Activated effector memory CD4-positive, alpha-beta T cell treated with anti-CD3 and anti-CD28 coated beads, Interleukin-2, amount 50 U/mL, for 16 hours (primary cell): ENCODE measurements around the gene CCN5.
"Not testable (repeated sequence)": the region's sequence is repeated elsewhere in the genome, so short reads cannot be mapped to it uniquely, and the experiment has no call there.

Source experiments
- DNase-seq: peaks from one replicate; pipeline ENCODE4 v3.0.0-alpha.2; 2020

CCN5 gene

GRCh38 chr20:44762466-44763140 is 47.4 kb downstream of the CCN5 start:
- DNase-seq: no peak

- not testable (repeated sequence) for DNase-seq
Observed at GRCh38 chr20:44763798-44764197, 48.6 kb downstream of the CCN5 start.

- DNase-seq: no peak
Observed at GRCh38 chr20:44765091-44765490, 49.9 kb downstream of the CCN5 start.

DNA sequence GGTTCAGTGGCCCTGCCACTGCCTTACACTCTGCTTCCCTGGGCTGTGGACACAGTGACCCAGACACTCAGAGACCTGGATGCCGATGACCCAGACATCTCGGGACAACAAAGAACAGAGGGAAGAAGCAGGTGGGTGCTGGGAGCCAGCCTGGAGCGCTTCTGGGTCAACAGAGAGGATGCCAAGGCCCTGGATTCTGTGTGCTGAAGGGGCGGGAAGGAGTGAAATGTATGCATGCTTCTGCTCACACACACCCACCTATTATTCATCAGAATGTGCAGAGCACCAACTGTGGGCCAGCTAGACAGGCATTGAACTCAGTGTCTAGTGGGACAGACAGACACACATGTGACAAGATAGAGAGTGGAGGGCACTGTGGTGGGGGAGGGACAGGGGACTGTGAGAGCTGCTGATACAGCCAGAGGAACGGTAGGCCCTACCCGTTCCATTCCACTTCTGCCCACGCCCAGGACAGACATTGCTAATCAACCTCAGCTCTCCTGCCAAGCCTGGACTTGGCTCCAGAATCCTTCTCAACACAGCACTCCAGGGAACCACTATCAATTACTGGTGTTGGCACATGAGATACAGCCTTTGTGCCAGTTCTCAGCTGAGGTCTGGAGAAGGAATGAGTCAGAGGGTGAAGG is 50.7 kb downstream of the CCN5 start:
- DNase-seq: no peak

- DNase-seq: no peak
Observed at GRCh38 chr20:44768256-44768655, 53.1 kb downstream of the CCN5 start.

- no peak for DNase-seq
Observed at GRCh38 chr20:44768854-44769480, 53.8 kb downstream of the CCN5 start.

DNA sequence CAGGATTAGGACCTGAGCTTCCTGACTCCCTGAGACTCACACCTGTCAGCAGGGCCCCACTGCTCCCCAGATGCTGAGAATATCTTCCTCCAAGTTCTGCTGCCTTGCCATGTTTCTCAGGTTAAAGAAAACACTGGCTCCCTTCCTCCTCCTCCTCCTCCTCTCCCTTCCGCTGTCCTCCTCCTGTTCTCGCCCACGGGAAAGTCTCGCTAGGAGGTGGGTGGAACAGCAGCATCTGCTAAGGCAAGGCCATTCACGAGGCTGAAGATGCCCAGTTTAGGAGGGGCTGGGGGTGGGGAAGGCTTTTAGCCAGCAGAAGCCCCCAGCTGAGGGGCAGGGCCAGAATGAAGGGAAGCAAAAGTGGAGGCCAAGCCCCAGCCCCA is 54.3 kb downstream of the CCN5 start:
- no peak for DNase-seq

DNA sequence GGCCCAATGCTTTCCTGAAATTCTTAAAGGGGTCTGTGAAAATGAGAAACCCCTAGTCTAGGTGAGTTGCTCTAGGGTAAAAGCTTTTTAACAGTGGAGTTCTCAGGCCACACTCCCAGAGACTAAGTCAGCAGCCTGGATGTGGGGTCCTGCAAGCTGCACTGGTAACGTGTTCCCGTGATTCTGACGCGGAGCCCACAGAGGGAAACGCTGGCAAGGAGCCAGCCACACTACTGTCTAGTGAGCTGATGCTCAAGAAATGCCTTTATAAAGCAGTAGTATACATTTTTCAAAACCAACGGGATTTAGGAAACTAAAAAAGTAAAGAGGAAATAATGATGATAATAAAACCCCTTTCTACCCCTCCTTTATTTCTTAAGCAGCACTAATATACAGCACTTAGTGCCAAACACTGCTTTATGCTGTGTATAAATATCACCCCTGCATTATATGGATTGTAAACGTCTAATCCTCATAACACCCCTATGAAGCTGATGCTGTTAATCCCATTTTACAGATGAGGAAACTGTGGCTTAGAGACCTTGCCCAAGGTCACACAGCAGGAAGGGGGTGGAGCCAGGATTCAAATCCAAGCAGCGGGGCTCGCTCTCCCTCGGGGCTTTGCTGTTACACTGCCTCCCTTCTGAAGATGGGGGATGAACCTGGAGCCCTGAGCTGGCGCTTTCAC is 55.5 kb downstream of the CCN5 start:
- DNase-seq: no peak

- no peak for DNase-seq
Observed at GRCh38 chr20:44771172-44771535, 56.0 kb downstream of the CCN5 start.

DNA sequence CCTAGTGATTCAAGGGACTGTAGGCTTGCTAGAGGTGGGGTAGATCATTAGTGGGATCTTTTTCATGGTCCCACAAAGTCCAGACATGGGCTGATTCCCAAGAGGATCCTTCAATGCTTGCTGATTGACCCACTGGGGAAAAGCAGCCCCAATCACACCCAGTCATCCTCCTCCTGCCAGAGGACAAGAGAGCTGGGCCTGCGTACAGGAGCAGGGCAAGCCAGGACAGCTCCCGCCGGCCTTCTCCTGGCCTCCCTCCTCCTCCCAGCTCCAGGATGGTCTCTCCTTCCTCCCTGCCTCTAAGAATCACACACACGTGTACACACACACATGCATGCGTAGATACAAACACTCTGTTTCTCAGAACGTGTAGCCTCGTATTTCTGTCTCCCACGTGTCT is 57.5 kb downstream of the CCN5 start:
- DNase-seq: no peak

DNA sequence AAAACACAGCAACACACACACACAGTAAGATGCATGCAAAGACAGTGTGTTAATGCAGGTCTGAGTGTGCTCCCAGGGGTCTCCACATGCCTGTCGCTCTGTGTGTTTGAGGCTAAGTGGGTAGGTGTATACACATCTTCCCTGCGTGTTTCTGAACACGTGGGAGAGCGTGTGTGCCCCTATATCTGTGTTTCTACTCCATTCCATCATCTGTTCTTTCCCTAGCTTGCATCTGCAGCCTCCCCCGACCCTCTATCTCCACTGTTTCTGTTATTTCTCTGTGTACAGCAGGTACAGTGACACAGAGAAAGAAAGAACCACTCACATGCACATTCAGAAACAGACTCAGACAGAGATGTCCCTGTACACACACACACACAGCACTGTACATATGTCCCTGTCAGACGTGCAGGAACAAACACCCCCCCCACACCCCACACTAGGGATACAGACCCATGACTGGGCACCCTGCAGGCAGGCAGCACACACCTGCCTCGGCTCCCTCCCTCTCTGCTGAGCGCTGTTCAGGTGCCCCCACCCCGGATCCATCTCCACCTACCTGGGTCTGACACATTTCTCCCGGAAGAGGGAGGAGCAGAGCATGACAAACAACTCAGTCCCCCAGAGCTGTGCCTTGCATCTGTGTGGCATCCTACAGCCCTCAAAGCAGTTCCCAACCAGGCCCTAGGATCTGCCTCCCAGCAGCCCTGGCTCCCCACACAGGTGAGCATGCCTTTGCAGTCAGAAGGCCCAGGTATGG is 58.1 kb downstream of the CCN5 start:
- DNase-seq: no peak

GRCh38 chr20:44776980-44777379 is 61.8 kb downstream of the CCN5 start:
- DNase-seq: no peak
